Measurements from ENCODE around the gene FDXR. TPM values are rescaled to one million over a fixed set of nuclear protein-coding genes. Genes with fewer than 3 reads are reported as not detected.
"Not testable (repeated sequence)": the region's sequence is repeated elsewhere in the genome, so short reads cannot be mapped to it uniquely, and the experiment has no call there.

Gene FDXR
- total RNA-seq, 1 experiment from 2014 or later = 3.2 TPM

DNA sequence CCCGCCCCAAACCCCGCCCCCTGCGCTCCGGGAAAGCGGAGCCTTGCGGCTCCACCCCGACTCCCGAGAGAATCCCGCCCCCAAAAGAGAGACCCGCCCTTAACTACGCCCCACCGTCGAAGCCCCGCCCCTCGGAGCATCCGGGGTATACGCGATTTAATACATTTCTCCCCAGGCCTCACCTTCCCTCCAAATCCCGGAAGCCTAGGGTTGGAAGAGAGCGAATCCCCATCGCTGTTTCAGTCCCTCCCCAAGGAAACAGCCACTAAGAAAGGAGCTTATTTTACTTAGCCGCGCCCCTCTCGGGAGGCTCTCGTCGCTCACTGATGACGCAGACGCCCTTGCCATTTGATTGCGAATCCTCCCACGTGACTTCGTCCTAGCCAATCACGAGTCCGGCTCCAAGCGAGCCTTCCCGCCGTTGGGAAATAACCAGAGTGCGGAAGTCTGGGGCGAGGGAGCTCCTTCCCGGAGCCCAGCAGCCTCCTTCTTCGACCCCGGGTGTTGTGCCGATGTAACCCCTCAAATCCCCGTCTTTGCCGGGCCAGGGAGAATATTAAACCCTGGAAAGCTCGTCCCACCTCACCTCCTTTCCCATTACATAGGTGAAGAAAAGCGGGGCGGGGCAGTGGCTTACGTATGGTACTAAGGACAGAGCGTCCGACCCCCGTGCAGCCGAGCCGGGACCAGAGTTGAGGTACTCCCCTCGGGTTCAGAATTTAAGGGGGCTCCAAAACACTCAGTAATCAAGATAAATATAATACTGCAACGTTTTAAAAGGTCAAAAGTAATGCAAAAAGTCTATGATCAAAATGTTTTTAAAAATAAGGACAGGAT is 461 bp upstream of the FDXR start:
- no peaks in the 10 kb centered on the region for H3K79me2 ChIP-seq (ENCODE audit: low read length)
- peak overlapping the region; percentile 95 for H3K4me2 ChIP-seq (ENCODE audit: low read depth, low read length, poor library complexity, severe bottlenecking)
- no peak overlapping the region for H2AFZ ChIP-seq (ENCODE audit: low read length)
- no peaks in the 10 kb centered on the region for H3K9me2 ChIP-seq (replicated peaks; ENCODE audit: insufficient read depth, low read length)
- no peaks in the 10 kb centered on the region for H3K27me3 ChIP-seq (ENCODE audit: low read length)
- DNase-seq = peak; percentile 100
- H3K9ac ChIP-seq (ENCODE audit: low read length) = peak overlapping the region; percentile 91
- H3K27ac ChIP-seq (ENCODE audit: low read length) = peak overlapping the region; percentile 24; the same call in 1 of the 2 replicates
- H3K4me1 ChIP-seq (ENCODE audit: low read length) = peaks cover 21% of the 10 kb centered on the region
- H3K36me3 ChIP-seq (ENCODE audit: insufficient read depth, low read length) = no peaks in the 10 kb centered on the region
- H3K9me3 ChIP-seq (ENCODE audit: low read length) = no peaks in the 10 kb centered on the region
- H3K4me3 ChIP-seq (ENCODE audit: low read length) = peak overlapping the region; percentile 93
- H4K20me1 ChIP-seq (ENCODE audit: insufficient read depth, low read depth, low read length) = no peaks in the 10 kb centered on the region

DNA sequence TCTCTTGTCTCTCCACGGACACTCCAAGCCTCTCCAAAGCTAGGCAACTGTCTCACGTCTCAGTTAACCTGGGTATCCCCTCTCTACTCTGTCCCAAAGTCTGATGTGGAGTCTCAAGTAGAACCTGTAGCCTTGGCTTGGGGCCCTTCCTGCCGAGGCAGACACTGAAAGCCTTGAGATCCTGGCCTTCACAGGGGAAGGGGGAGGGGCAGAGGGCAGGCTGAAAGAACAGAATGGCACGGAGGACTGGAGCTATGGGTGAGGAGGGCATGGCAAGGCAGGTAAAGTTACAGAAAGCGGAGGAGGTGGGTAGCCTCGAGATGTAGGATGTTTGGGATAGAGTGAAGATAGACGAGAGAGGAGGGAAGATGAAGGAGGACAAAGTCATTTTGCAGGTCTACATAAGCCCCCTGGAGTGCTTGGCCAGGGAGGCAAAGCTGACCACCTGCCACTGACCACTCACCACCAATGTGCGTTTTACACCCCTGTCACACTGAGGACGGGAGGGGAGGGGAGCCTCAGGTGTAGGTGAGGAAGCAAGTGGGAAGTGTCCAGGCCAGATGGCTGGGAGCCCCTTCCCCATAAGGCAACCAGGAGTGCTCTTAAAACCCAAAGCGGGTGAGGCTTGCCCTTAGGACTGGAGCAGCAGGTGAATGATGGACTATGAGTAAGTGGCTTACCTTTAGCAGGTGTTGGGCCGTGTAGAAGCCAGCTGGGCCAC is 1.3 kb downstream of the FDXR start:
- no peak overlapping the region for H3K27ac ChIP-seq (ENCODE audit: low read length)
- H3K9me2 ChIP-seq (replicated peaks; ENCODE audit: insufficient read depth, low read length) = no peaks in the 10 kb centered on the region
- H3K4me2 ChIP-seq (ENCODE audit: low read depth, low read length, poor library complexity, severe bottlenecking) = peak overlapping the region; percentile 95
- H3K27me3 ChIP-seq (ENCODE audit: low read length) = no peaks in the 10 kb centered on the region
- H3K4me1 ChIP-seq (ENCODE audit: low read length) = peaks cover 21% of the 10 kb centered on the region
- no peaks in the 10 kb centered on the region for H3K79me2 ChIP-seq (ENCODE audit: low read length)
- H4K20me1 ChIP-seq (ENCODE audit: insufficient read depth, low read depth, low read length) = no peaks in the 10 kb centered on the region
- DNase-seq = no peak
- no peaks in the 10 kb centered on the region for H3K9me3 ChIP-seq (ENCODE audit: low read length)
- H3K4me3 ChIP-seq (ENCODE audit: low read length) = peak overlapping the region; percentile 93; the same call in 1 of the 2 replicates
- H3K9ac ChIP-seq (ENCODE audit: low read length) = peak overlapping the region; percentile 91; the same call in 1 of the 2 replicates
- H2AFZ ChIP-seq (ENCODE audit: low read length) = no peak overlapping the region
- H3K36me3 ChIP-seq (ENCODE audit: insufficient read depth, low read length) = no peaks in the 10 kb centered on the region

DNA sequence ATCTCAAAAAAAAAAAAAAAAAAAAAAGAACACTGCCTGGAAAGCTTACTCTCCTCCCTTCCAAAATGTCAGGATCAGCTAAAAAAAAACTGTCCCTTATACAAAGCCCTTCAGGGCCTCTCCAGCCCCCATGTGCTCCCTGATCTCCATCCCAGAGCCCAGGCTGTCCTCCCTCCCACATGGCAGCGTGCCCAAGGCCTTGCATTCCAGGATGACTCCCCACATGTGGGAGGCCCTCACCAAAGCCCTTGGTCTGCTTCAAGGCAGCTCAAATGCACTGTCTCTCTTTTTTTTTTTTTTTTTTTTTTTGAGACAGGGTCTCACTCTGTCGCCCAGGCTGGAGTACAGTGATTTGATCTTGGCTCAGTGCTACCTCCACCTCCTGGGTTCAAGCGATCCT is 2.3 kb downstream of the FDXR start:
- DNase-seq = no peak
- no peaks in the 10 kb centered on the region for H3K9me2 ChIP-seq (replicated peaks; ENCODE audit: insufficient read depth, low read length)
- no peaks in the 10 kb centered on the region for H3K36me3 ChIP-seq (ENCODE audit: insufficient read depth, low read length)
- no peak overlapping the region for H3K4me2 ChIP-seq (ENCODE audit: low read depth, low read length, poor library complexity, severe bottlenecking)
- no peaks in the 10 kb centered on the region for H3K9me3 ChIP-seq (ENCODE audit: low read length)
- H2AFZ ChIP-seq (ENCODE audit: low read length) = no peak overlapping the region
- H3K9ac ChIP-seq (ENCODE audit: low read length) = no peak overlapping the region
- H3K27me3 ChIP-seq (ENCODE audit: low read length) = no peaks in the 10 kb centered on the region
- H4K20me1 ChIP-seq (ENCODE audit: insufficient read depth, low read depth, low read length) = no peaks in the 10 kb centered on the region
- H3K79me2 ChIP-seq (ENCODE audit: low read length) = no peaks in the 10 kb centered on the region
- H3K4me3 ChIP-seq (ENCODE audit: low read length) = no peak overlapping the region
- no peak overlapping the region for H3K27ac ChIP-seq (ENCODE audit: low read length)
- H3K4me1 ChIP-seq (ENCODE audit: low read length) = peaks cover 24% of the 10 kb centered on the region

DNA sequence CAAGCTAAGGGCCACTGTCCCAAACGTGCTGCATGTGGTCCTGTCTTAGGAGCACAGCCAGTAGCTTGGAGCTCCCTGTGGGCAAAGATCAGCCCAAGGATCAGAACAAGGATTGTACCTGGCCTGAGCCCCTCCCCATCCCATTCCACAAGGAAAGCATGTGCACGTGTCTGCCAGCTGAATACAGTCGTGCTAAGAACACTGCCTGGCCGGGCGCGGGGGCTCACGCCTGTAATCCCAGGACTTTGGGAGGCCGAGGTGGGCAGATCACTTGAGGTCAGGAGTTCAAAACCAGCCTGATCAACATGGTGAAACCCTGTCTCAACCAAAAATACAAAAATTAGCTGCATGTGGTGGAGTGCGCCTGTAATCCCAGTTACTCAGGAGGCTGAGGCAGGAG is 2.8 kb downstream of the FDXR start:
- H3K9ac ChIP-seq (ENCODE audit: low read length); H3K27ac ChIP-seq (ENCODE audit: low read length); DNase-seq; H3K4me3 ChIP-seq (ENCODE audit: low read length); H3K9me2 ChIP-seq (replicated peaks; ENCODE audit: insufficient read depth, low read length); H3K79me2 ChIP-seq (ENCODE audit: low read length); H4K20me1 ChIP-seq (ENCODE audit: insufficient read depth, low read depth, low read length); H2AFZ ChIP-seq (ENCODE audit: low read length); H3K27me3 ChIP-seq (ENCODE audit: low read length); H3K36me3 ChIP-seq (ENCODE audit: insufficient read depth, low read length); H3K4me2 ChIP-seq (ENCODE audit: low read depth, low read length, poor library complexity, severe bottlenecking); H3K9me3 ChIP-seq (ENCODE audit: low read length): not testable (repeated sequence)
- peaks cover 24% of the 10 kb centered on the region for H3K4me1 ChIP-seq (ENCODE audit: low read length)

DNA sequence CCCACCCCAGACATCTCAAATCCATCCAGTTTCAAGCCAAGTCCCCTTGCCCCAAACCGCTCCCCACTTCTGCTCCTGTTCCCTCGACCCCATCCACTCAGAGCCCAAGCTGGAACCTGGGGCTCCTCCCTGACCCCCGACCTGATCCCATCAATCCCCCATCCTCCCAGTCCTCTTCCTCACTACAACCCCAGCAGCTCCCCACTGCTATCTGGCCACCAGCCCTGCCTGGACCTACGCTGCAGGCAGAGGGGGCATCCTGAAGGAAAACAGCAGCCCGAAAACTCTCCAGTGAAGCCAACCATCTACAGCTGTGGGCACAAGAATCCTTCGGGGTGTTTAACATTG is 3.9 kb downstream of the FDXR start:
- no peaks in the 10 kb centered on the region for H4K20me1 ChIP-seq (ENCODE audit: insufficient read depth, low read depth, low read length)
- H3K9me2 ChIP-seq (replicated peaks; ENCODE audit: insufficient read depth, low read length) = no peaks in the 10 kb centered on the region
- H2AFZ ChIP-seq (ENCODE audit: low read length) = no peak overlapping the region
- no peak overlapping the region for H3K27ac ChIP-seq (ENCODE audit: low read length)
- H3K79me2 ChIP-seq (ENCODE audit: low read length) = no peaks in the 10 kb centered on the region
- DNase-seq = no peak
- no peaks in the 10 kb centered on the region for H3K9me3 ChIP-seq (ENCODE audit: low read length)
- no peak overlapping the region for H3K9ac ChIP-seq (ENCODE audit: low read length)
- no peaks in the 10 kb centered on the region for H3K36me3 ChIP-seq (ENCODE audit: insufficient read depth, low read length)
- H3K4me3 ChIP-seq (ENCODE audit: low read length) = no peak overlapping the region
- H3K4me1 ChIP-seq (ENCODE audit: low read length) = peaks cover 19% of the 10 kb centered on the region
- H3K27me3 ChIP-seq (ENCODE audit: low read length) = no peaks in the 10 kb centered on the region
- no peak overlapping the region for H3K4me2 ChIP-seq (ENCODE audit: low read depth, low read length, poor library complexity, severe bottlenecking)

DNA sequence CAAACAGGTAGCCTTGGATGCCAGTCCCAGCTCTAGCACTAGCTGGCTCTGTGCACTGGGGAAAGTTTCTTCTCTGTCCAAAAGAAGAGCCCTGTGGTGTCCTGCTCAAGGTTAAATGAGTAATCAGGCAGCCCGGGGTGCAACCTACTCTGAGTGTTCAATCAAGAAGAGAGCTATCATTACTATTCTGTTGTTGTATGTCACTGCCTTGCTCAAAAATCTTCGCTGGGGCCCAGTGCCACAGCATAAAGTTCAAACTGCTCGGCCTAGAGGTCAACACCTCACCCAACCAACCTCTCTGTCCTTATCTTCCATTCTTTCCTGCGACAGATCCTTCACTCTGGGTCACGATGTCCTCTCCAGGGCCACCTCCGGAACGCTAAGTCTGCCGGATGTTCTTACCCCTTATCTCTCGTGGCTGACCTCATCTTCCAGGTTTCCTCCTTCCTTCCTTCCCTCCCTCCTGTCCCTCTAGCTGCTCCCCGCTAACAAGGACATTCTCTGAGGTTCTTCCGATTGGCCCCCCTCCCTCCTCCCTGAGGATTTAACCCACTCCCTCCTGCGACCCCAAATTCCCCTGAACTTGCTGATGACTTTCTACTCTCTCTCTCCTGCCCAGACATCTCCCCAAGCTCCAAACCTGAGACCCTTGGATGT is 4.4 kb downstream of the FDXR start:
- Histone ChIP-seq H4K20me1 (ENCODE audit: insufficient read depth, low read depth, low read length) (no peaks in the 10 kb centered on the region), H3K4me2 (ENCODE audit: low read depth, low read length, poor library complexity, severe bottlenecking) (no peak overlapping the region), H3K4me1 (ENCODE audit: low read length) (peaks cover 15% of the 10 kb centered on the region), H3K9me3 (ENCODE audit: low read length) (no peaks in the 10 kb centered on the region), H3K79me2 (ENCODE audit: low read length) (no peaks in the 10 kb centered on the region), H3K27me3 (ENCODE audit: low read length) (no peaks in the 10 kb centered on the region), H3K9ac (ENCODE audit: low read length) (no peak overlapping the region), H3K4me3 (ENCODE audit: low read length) (no peak overlapping the region), H3K36me3 (ENCODE audit: insufficient read depth, low read length) (no peaks in the 10 kb centered on the region), H3K27ac (ENCODE audit: low read length) (no peak overlapping the region), H3K9me2 (replicated peaks; ENCODE audit: insufficient read depth, low read length) (no peaks in the 10 kb centered on the region), H2AFZ (ENCODE audit: low read length) (no peak overlapping the region)
- no peak for DNase-seq

DNA sequence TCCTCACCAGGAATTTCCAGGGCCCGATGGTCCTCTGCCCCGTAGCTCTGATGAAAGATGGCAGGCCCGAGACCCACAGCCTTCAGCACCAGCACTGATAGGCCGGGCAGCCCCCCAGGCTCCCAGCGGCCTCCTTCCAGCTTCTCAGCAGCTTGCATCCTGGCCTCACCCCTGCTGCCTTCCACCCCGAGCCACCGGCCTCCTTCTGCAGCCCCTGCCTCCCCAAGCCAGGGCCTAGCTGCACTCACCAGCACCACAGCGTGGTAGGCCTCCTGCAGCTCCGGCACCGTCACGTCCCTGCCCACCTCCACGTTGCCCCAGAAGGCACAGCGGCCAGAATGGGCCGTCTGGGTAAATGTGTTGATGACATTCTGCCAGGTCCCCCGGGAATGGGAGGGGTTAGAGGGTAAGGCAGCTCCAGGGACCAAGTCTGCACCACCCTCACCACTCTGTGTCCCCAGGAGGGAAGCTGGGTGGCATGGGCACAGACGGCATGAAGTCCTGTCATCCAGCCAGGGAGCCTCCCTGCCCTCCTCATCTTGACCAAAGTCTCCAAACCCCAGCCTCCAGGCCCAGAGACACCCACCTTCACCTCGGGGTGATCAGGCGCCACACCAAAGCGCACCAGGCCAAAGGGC is 6.5 kb downstream of the FDXR start:
- Histone ChIP-seq H3K4me2 (ENCODE audit: low read depth, low read length, poor library complexity, severe bottlenecking) (no peak overlapping the region), H3K27ac (ENCODE audit: low read length) (no peak overlapping the region), H3K9me2 (replicated peaks; ENCODE audit: insufficient read depth, low read length) (no peaks in the 10 kb centered on the region), H3K79me2 (ENCODE audit: low read length) (no peaks in the 10 kb centered on the region), H3K4me1 (ENCODE audit: low read length) (peaks cover 8% of the 10 kb centered on the region), H3K9me3 (ENCODE audit: low read length) (no peaks in the 10 kb centered on the region), H2AFZ (ENCODE audit: low read length) (no peak overlapping the region), H3K27me3 (ENCODE audit: low read length) (no peaks in the 10 kb centered on the region), H3K4me3 (ENCODE audit: low read length) (no peak overlapping the region), H4K20me1 (ENCODE audit: insufficient read depth, low read depth, low read length) (no peaks in the 10 kb centered on the region), H3K9ac (ENCODE audit: low read length) (peak overlapping the region; percentile 27; the same call in 1 of the 2 replicates), H3K36me3 (ENCODE audit: insufficient read depth, low read length) (no peaks in the 10 kb centered on the region)
- no peak for DNase-seq

Measured in Karpas-422 (cell line).